Measurements from ENCODE around the gene ISM2.
A peak's percentile ranks its signal among the peaks of the same experiment; 100 is the strongest.
"Not testable (repeated sequence)": the region's sequence is repeated elsewhere in the genome, so short reads cannot be mapped to it uniquely, and the experiment has no call there.

ISM2 gene

DNA sequence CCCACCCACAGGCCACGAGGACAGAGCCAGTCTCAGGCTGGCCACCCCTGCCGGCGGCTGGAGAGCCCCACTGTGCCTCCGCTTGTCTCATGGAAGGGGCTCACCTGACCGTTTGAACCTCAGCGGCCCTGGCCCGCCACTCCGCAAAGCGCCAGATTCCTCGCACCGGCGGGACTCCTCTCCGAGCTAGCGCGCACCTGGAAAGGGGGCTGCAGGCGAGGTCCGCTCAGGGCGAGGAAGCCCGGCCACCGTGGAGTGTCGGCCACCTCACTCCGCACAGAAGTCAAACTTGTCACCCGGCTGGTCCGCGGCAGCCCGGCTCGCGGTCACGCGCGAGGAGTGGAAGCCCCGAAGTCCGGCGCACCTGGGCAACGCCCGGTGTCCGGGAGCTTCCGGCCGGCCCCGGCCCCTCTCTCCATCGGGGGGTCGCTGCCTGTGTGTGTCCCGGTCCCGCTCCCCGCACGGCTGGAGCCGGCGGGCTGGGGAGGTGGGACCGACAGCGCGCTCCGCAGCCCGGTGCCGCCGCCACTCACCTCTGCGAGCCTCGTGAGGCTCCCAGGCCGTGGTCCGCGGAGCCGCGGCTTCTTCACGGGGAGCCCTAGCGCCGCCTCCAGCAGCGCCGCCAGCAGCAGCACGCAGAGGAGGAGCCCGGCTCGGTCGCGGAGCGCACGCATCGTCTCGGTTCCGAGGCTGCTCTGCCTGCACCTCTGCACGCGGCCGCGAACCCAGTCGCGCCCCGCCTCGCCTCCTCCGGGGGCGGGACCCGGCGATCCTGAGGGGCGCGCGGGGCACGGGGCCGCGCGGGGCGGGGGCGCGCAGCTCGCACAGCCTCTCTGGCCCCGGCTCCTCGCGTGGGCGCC, at the start of gene ISM2:
Gene ISM2 (minus strand): TSS at position 697 of the 860 bp plus-strand sequence. CDS start 23 bp downstream, at position 674.
- no peak within 1 kb of the TSS for H3K27ac ChIP-seq
- TF ChIP-seq ZFX (IDR thresholded peaks at IDR 0.05; ENCODE audit: borderline replicate concordance): no peak
- TF ChIP-seq, protein P1, sequence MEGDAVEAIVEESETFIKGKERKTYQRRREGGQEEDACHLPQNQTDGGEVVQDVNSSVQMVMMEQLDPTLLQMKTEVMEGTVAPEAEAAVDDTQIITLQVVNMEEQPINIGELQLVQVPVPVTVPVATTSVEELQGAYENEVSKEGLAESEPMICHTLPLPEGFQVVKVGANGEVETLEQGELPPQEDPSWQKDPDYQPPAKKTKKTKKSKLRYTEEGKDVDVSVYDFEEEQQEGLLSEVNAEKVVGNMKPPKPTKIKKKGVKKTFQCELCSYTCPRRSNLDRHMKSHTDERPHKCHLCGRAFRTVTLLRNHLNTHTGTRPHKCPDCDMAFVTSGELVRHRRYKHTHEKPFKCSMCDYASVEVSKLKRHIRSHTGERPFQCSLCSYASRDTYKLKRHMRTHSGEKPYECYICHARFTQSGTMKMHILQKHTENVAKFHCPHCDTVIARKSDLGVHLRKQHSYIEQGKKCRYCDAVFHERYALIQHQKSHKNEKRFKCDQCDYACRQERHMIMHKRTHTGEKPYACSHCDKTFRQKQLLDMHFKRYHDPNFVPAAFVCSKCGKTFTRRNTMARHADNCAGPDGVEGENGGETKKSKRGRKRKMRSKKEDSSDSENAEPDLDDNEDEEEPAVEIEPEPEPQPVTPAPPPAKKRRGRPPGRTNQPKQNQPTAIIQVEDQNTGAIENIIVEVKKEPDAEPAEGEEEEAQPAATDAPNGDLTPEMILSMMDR (IDR thresholded peaks at IDR 0.05): no peak

DNA sequence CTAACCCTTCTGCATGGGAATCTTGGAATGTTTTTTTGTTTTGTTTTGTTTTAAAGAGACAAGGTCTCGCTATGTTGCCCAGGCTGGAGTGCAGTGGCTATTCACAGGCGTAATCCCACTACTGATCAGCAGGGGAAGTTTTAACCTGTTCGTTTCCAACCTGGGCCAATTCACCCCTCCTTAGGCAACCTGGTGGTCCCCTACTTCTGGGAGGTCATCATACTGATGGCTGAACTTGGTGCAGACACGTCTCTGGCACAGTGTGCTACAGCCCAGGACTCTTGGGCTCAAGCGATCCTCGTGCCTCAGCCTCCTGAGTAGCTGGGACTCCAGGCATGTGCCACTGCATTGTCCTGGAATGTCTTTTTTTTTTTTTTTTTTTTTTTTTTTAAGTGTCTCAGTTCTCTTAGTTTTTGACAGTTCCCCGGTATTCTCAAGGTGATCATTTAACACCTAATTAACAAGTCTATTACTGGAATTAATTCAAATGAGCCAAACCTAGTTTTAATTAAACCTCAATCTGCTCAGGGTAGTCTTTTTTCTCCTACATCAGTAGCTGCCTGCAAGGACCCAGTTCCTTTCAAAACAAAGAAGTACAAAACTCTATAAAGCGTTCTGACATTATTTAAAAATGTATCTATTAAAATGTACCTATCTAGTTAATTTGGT, 49.0 kb upstream of the ISM2 start:
- TF ChIP-seq, protein P1 (IDR thresholded peaks at IDR 0.05): 0 out of 2 replicates have a peak, but pooled peaks have one; percentile 8
- TF ChIP-seq ZFX (IDR thresholded peaks at IDR 0.05; ENCODE audit: borderline replicate concordance): no peak
- no peak overlapping the region for H3K27ac ChIP-seq

DNA sequence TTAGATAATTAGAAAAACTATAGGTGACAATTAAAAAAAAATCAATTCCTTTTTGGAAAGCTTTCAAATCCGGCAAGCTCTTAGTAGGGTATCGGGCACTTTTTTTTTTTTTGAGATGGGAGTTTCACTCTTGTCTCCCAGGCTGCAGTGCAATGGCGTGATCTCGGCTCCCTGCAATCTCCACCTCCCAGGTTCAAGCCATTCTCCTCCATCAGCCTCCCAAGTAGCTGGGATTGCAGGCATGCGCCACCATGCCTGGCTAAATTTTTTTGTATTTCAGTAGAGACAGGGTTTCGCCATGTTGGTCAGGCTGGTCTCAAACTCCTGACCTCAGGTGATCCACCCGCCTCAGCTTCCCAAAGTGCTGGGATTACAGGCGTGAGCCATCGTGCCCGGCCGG, 46.6 kb upstream of the ISM2 start:
- H3K27ac ChIP-seq: not testable (repeated sequence)

- TF ChIP-seq ZFX (IDR thresholded peaks at IDR 0.05; ENCODE audit: borderline replicate concordance): no peak
- TF ChIP-seq, protein P1 (IDR thresholded peaks at IDR 0.05): no peak
- H3K27ac ChIP-seq: no peak overlapping the region
Measured at GRCh38 chr14:77544571-77544970, 46.0 kb upstream of the ISM2 start.

DNA sequence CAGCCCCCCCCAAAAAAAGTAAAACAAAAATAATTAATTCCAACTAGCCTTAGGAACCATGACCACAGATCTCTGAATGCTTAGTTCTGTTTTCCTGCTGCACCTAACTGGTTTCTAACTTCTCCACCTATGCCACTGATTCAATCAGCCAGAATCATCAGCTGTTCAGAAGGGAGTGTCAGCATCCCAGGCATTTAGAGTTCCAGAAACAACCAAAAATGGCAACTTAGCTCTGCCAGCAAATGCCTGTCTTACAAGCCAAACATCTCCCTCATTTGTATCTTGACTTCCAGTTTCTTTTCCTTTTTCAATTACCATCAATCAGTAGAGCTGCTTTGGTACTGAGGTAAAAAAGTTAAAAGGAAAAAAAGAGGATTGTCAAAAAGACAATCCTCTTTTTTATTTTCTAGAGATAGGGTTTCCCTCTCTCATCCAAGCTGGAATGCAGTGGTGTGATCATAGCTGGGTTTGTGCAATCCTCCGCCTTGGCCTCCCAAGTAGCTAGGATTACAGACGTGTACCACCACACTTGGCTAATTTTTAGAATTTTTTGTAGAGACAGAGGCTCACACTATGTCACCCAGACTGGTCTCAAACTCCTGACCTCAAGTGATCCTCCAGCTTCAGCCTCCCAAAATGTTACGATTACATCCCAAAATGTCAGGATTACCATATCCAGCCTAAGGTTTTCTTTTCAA, 45.2 kb upstream of the ISM2 start:
- no peak overlapping the region for H3K27ac ChIP-seq
- no peak for TF ChIP-seq ZFX (IDR thresholded peaks at IDR 0.05; ENCODE audit: borderline replicate concordance)
- TF ChIP-seq, protein P1 (IDR thresholded peaks at IDR 0.05): no peak

DNA sequence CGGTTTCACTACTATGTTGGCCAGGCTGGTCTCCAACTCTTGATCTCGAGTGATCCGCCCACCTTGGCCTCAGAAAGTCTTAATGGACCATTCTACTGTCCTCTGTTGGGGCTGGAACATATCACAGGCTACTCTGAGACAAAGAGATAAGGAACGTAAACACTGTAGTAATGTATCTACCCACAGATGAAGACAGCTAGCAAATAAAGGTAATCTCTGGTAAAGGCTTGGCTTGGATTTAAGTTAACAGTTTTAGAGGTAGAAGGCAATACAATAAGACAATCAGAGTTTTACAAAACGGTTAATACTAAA, 44.6 kb upstream of the ISM2 start:
- TF ChIP-seq, protein P1 (IDR thresholded peaks at IDR 0.05): no peak
- TF ChIP-seq ZFX (IDR thresholded peaks at IDR 0.05; ENCODE audit: borderline replicate concordance): no peak
- H3K27ac ChIP-seq: no peak overlapping the region

DNA sequence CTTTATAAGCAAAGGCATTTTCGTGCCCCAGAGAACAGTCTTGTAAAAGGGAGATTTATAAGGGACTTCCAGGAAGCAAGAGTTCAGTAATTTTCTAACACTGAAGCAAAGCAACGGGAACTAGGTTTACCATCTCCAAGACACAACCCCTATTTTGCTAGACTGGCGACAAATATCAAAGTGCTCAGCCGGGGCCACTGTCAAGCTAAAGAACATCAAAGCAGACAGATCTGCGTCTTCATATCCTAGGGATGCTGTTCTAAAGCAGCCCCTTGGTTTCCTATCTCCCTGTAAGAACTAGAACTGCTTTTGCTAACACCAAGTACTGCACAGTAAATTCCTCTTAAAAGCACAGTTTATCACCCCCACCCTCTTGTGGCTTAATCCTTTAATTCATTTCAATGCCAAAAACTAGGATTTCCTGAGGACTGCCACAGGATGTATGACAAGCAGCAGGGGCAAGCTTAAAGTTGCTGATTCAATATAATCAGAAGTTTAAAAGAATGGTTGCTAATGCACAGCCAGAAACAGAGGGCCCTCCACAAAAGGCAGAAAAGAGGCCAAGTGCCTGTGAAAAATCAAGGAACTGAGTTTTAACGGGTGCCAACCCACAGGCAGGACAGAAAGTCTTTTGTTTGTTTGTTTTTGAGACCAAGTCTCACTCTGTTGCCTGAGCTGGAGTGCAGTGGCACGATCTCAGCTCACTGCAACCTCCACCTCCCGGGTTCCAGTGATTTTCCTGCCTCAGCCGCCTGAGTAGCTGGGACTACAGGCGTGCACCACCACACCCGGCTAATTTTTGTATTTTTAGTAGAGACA, 44.0 kb upstream of the ISM2 start:
- TF ChIP-seq, protein P1 (IDR thresholded peaks at IDR 0.05): no peak
- TF ChIP-seq ZFX (IDR thresholded peaks at IDR 0.05; ENCODE audit: borderline replicate concordance): no peak
- no peak overlapping the region for H3K27ac ChIP-seq

Measured in 22Rv1 (cell line).